IPS DF 6.9 (cell line): ENCODE data around the gene ARID1B.

Experiments used
- DNase-seq: peaks from one replicate; pipeline ENCODE4 v3.0.0-alpha.2; 2013; ENCODE audit warnings: low read depth, low spot score
- H3K27ac ChIP-seq: one replicate; pipeline ENCODE4 v1.5.1; 2013; ENCODE audit warnings: low read length, control low read depth
- H3K27me3 ChIP-seq: 2 replicates; pipeline ENCODE4 v1.6.1; 2013; ENCODE audit warnings: mild to moderate bottlenecking, low read length; ENCODE audit not compliant: control insufficient read depth, insufficient read depth
- H3K36me3 ChIP-seq: 2 replicates; pipeline ENCODE4 v1.6.1; 2013; ENCODE audit warnings: low read length; ENCODE audit not compliant: control insufficient read depth, insufficient read depth
- H3K4me1 ChIP-seq: 2 replicates; pipeline ENCODE4 v1.6.1; 2013; ENCODE audit warnings: low read length; ENCODE audit not compliant: control insufficient read depth, insufficient read depth
- H3K4me3 ChIP-seq: 2 replicates; pipeline ENCODE4 v1.5.1; 2013; ENCODE audit warnings: mild to moderate bottlenecking, low read length
- H3K9me3 ChIP-seq: 2 replicates; pipeline ENCODE4 v1.6.1; 2013; ENCODE audit warnings: low read length, inconsistent platforms; ENCODE audit not compliant: control insufficient read depth, insufficient read depth
- WGBS: extraction: QIAGEN DNeasy Blood & Tissue Kit; methylation state at CpG from one replicate; pipeline ENCODE4 v1.1.7; 2013; ENCODE audit warnings: mixed read lengths, missing lambda C conversion rate; ENCODE audit not compliant: insufficient read length, insufficient coverage; 5-methylcytosine and 5-hydroxymethylcytosine counted together

Gene ARID1B

GRCh38 chr6:156807795-156808194 is 30.6 kb downstream of the ARID1B start:
- H3K4me1 ChIP-seq = peaks cover 1% of the 10 kb centered on the region; the same call in 1 of the 2 replicates
- no peaks in the 10 kb centered on the region for H3K36me3 ChIP-seq
- no peak overlapping the region for H3K4me3 ChIP-seq
- DNase-seq = no peak
- no peaks in the 10 kb centered on the region for H3K9me3 ChIP-seq
- WGBS = no CpG with 5 or more reads among the region's 6 CpGs
- no peaks in the 10 kb centered on the region for H3K27me3 ChIP-seq
- no peak overlapping the region for H3K27ac ChIP-seq

GRCh38 chr6:156808287-156808686 is 31.1 kb downstream of the ARID1B start:
- peaks cover 1% of the 10 kb centered on the region; the same call in 1 of the 2 replicates for H3K4me1 ChIP-seq
- no peaks in the 10 kb centered on the region for H3K27me3 ChIP-seq
- no peaks in the 10 kb centered on the region for H3K9me3 ChIP-seq
- no peak overlapping the region for H3K4me3 ChIP-seq
- H3K36me3 ChIP-seq = no peaks in the 10 kb centered on the region
- no peak for DNase-seq
- WGBS = no CpG with 5 or more reads among the region's 2 CpGs
- H3K27ac ChIP-seq = no peak overlapping the region

GRCh38 chr6:156809034-156809433 is 31.9 kb downstream of the ARID1B start:
- peaks cover 1% of the 10 kb centered on the region; the same call in 1 of the 2 replicates for H3K4me1 ChIP-seq
- H3K27me3 ChIP-seq = no peaks in the 10 kb centered on the region
- H3K27ac ChIP-seq = no peak overlapping the region
- no peaks in the 10 kb centered on the region for H3K36me3 ChIP-seq
- H3K4me3 ChIP-seq = no peak overlapping the region
- no CpG with 5 or more reads among the region's 4 CpGs for WGBS
- H3K9me3 ChIP-seq = no peaks in the 10 kb centered on the region
- DNase-seq = no peak

GRCh38 chr6:156809446-156810178 is 32.4 kb downstream of the ARID1B start:
- Histone ChIP-seq H3K27ac (no peak overlapping the region), H3K4me1 (peaks cover 3% of the 10 kb centered on the region; the same call in 1 of the 2 replicates), H3K9me3 (no peaks in the 10 kb centered on the region), H3K36me3 (no peaks in the 10 kb centered on the region), H3K27me3 (no peaks in the 10 kb centered on the region), H3K4me3 (no peak overlapping the region)
- no peak for DNase-seq
- WGBS = no CpG with 5 or more reads among the region's 2 CpGs

GRCh38 chr6:156814036-156814581 is 36.9 kb downstream of the ARID1B start:
- no CpG with 5 or more reads among the region's 8 CpGs for WGBS
- Histone ChIP-seq H3K27ac (no peak overlapping the region), H3K9me3 (no peaks in the 10 kb centered on the region), H3K36me3 (no peaks in the 10 kb centered on the region), H3K27me3 (no peaks in the 10 kb centered on the region), H3K4me1 (peaks cover 2% of the 10 kb centered on the region; the same call in 1 of the 2 replicates), H3K4me3 (no peak overlapping the region)
- no peak for DNase-seq

- DNase-seq = no peak
- no peaks in the 10 kb centered on the region for H3K36me3 ChIP-seq
- no peak overlapping the region for H3K4me3 ChIP-seq
- no peak overlapping the region for H3K27ac ChIP-seq
- H3K9me3 ChIP-seq = no peaks in the 10 kb centered on the region
- no CpG with 5 or more reads among the region's 7 CpGs for WGBS
- no peaks in the 10 kb centered on the region for H3K27me3 ChIP-seq
- peaks cover 7% of the 10 kb centered on the region for H3K4me1 ChIP-seq
These were observed 39.3 kb downstream of the ARID1B start for GRCh38 chr6:156816505-156816904.

GRCh38 chr6:156820089-156820798 is 43.1 kb downstream of the ARID1B start:
- no peak for DNase-seq
- WGBS = no CpG with 5 or more reads among the region's 3 CpGs
- Histone ChIP-seq H3K4me3 (no peak overlapping the region), H3K36me3 (no peaks in the 10 kb centered on the region), H3K4me1 (peaks cover 5% of the 10 kb centered on the region), H3K27ac (no peak overlapping the region), H3K27me3 (no peaks in the 10 kb centered on the region), H3K9me3 (no peaks in the 10 kb centered on the region)

- no peaks in the 10 kb centered on the region for H3K27me3 ChIP-seq
- H3K4me3 ChIP-seq = no peak overlapping the region
- peaks cover 8% of the 10 kb centered on the region for H3K4me1 ChIP-seq
- no peak overlapping the region for H3K27ac ChIP-seq
- H3K36me3 ChIP-seq = no peaks in the 10 kb centered on the region
- DNase-seq = no peak
- WGBS = no CpG with 5 or more reads among the region's 2 CpGs
- no peaks in the 10 kb centered on the region for H3K9me3 ChIP-seq
These were observed 44.5 kb downstream of the ARID1B start for GRCh38 chr6:156821707-156822106.

GRCh38 chr6:156822747-156823206 is 45.6 kb downstream of the ARID1B start:
- H3K4me3 ChIP-seq = no peak overlapping the region
- no peaks in the 10 kb centered on the region for H3K27me3 ChIP-seq
- H3K4me1 ChIP-seq = peaks cover 8% of the 10 kb centered on the region
- WGBS = no CpG with 5 or more reads among the region's 14 CpGs
- H3K9me3 ChIP-seq = no peaks in the 10 kb centered on the region
- DNase-seq = no peak
- no peaks in the 10 kb centered on the region for H3K36me3 ChIP-seq
- no peak overlapping the region for H3K27ac ChIP-seq

- WGBS = no CpG with 5 or more reads among the region's 8 CpGs
- H3K27me3 ChIP-seq = no peaks in the 10 kb centered on the region
- DNase-seq = no peak
- no peaks in the 10 kb centered on the region for H3K9me3 ChIP-seq
- peaks cover 10% of the 10 kb centered on the region for H3K4me1 ChIP-seq
- H3K36me3 ChIP-seq = no peaks in the 10 kb centered on the region
- H3K27ac ChIP-seq = no peak overlapping the region
- no peak overlapping the region for H3K4me3 ChIP-seq
These were observed 47.0 kb downstream of the ARID1B start for GRCh38 chr6:156824142-156824541.
